NOMO-1 (cell line): ENCODE results near the gene FAM20C.

Experiments used
- DNase-seq, 2 experiments: peaks; one replicate each; lab custom pipeline; 2025; ENCODE audit not compliant: unreplicated experiment in 2 of 2; lab: John Stamatoyannopoulos, UW

Gene FAM20C

GRCh38 chr7:158771-159170 lies 33.6 kb upstream of the FAM20C start:
- no peak for DNase-seq

GRCh38 chr7:159370-160270 lies 32.8 kb upstream of the FAM20C start:
- DNase-seq: no peak

GRCh38 chr7:160958-161725 lies 31.2 kb upstream of the FAM20C start:
- no peak for DNase-seq

- no peak for DNase-seq
Measured at GRCh38 chr7:162632-163297, 29.6 kb upstream of the FAM20C start.

GRCh38 chr7:163298-163695 lies 29.1 kb upstream of the FAM20C start:
- no peak for DNase-seq

- DNase-seq: no peak
Measured at GRCh38 chr7:163971-164881, 28.1 kb upstream of the FAM20C start.

- DNase-seq: no peak
Measured at GRCh38 chr7:164882-165660, 27.3 kb upstream of the FAM20C start.

GRCh38 chr7:165661-166337 lies 26.6 kb upstream of the FAM20C start:
- peak; percentile 15 to 32 for DNase-seq

GRCh38 chr7:166338-167060 lies 25.9 kb upstream of the FAM20C start:
- DNase-seq: peak; percentile 10 to 53

GRCh38 chr7:167090-167855 lies 25.1 kb upstream of the FAM20C start:
- peak; percentile 32 to 43 for DNase-seq

GRCh38 chr7:167976-168791 lies 24.2 kb upstream of the FAM20C start:
- DNase-seq: no peak

GRCh38 chr7:169276-170172 lies 22.8 kb upstream of the FAM20C start:
- no peak for DNase-seq

- DNase-seq: no peak
Measured at GRCh38 chr7:170551-171363, 21.6 kb upstream of the FAM20C start.

GRCh38 chr7:171364-171904 lies 20.9 kb upstream of the FAM20C start:
- DNase-seq: no peak
